H9 (cell line): Measurements from ENCODE around the gene MAPKAP1. TPM values are rescaled to one million over a fixed set of nuclear protein-coding genes. Genes with fewer than 3 reads are reported as not detected.
A peak's percentile ranks its signal among the peaks of the same experiment; 100 is the strongest.

Experiments
- DNase-seq: peaks from one replicate; pipeline ENCODE4 v3.0.0-alpha.2; 2017
- H2AFZ ChIP-seq: one replicate; pipeline ENCODE4 v1.6.1; 2013; ENCODE audit warnings: mild to moderate bottlenecking, low read length, control low read depth, moderate library complexity
- H2AK5ac ChIP-seq: 2 replicates; pipeline ENCODE4 v1.6.1; 2013; ENCODE audit warnings: low read length, control low read depth, mixed read lengths; ENCODE audit not compliant: insufficient read length
- H2BK120ac ChIP-seq: one replicate; pipeline ENCODE4 v1.6.1; 2013; ENCODE audit warnings: low read depth, mild to moderate bottlenecking, low read length, control low read depth, inconsistent platforms; ENCODE audit not compliant: poor library complexity, severe bottlenecking
- H2BK12ac ChIP-seq: 2 replicates; pipeline ENCODE4 v1.6.1; 2013; ENCODE audit warnings: low read length, control low read depth, mixed read lengths, low read depth; ENCODE audit not compliant: insufficient read length
- H2BK15ac ChIP-seq: 2 replicates; pipeline ENCODE4 v1.6.1; 2013; ENCODE audit warnings: low read depth, low read length, control low read depth
- H2BK20ac ChIP-seq: one replicate; pipeline ENCODE4 v1.6.1; 2013; ENCODE audit warnings: low read depth, mild to moderate bottlenecking, low read length, control low read depth, inconsistent platforms; ENCODE audit not compliant: poor library complexity, severe bottlenecking
- H2BK5ac ChIP-seq: 2 replicates; pipeline ENCODE4 v1.6.1; 2013; ENCODE audit warnings: low read length, control low read depth, mixed read lengths; ENCODE audit not compliant: insufficient read length
- H3K14ac ChIP-seq: 2 replicates; pipeline ENCODE4 v1.6.1; 2013; ENCODE audit warnings: low read length, control low read depth; ENCODE audit not compliant: insufficient read depth
- H3K18ac ChIP-seq: 2 replicates; pipeline ENCODE4 v1.6.1; 2013; ENCODE audit warnings: low read depth, mild to moderate bottlenecking, mixed read lengths, low read length, control low read depth; ENCODE audit not compliant: insufficient read length
- H3K23ac ChIP-seq: 2 replicates; pipeline ENCODE4 v1.6.1; 2013; ENCODE audit warnings: low read length, control low read depth, mixed read lengths, low read depth; ENCODE audit not compliant: insufficient read length
- H3K23me2 ChIP-seq: 2 replicates; pipeline ENCODE4 v1.6.1; 2013; ENCODE audit warnings: low read depth, mild to moderate bottlenecking, mixed read lengths, low read length, control low read depth; ENCODE audit not compliant: insufficient read length, poor library complexity, severe bottlenecking
- H3K27ac ChIP-seq: 2 replicates; pipeline ENCODE4 v1.5.1; 2013; ENCODE audit warnings: low read length, control low read depth, mixed read lengths, low read depth; ENCODE audit not compliant: insufficient read length
- H3K27me3 ChIP-seq: 2 replicates; pipeline ENCODE4 v1.6.1; 2013; ENCODE audit warnings: low read length, control low read depth, inconsistent platforms; ENCODE audit not compliant: insufficient read depth
- H3K4ac ChIP-seq: 2 replicates; pipeline ENCODE4 v1.6.1; 2013; ENCODE audit warnings: low read depth, mild to moderate bottlenecking, control low read depth, inconsistent platforms, low read length, moderate library complexity
- H3K4me1 ChIP-seq: 2 replicates; pipeline ENCODE4 v1.6.1; 2013; ENCODE audit warnings: low read length, control low read depth, inconsistent platforms; ENCODE audit not compliant: insufficient read depth
- H3K4me2 ChIP-seq: 2 replicates; pipeline ENCODE4 v1.6.1; 2013; ENCODE audit warnings: low read length, control low read depth, mixed read lengths; ENCODE audit not compliant: insufficient read length, insufficient read depth
- H3K56ac ChIP-seq: 2 replicates; pipeline ENCODE4 v1.6.1; 2013; ENCODE audit warnings: low read depth, mild to moderate bottlenecking, mixed read lengths, low read length, control low read depth; ENCODE audit not compliant: insufficient read length
- H3K79me1 ChIP-seq: 2 replicates; pipeline ENCODE4 v1.6.1; 2013; ENCODE audit warnings: low read depth, mild to moderate bottlenecking, moderate library complexity, low read length, control low read depth, inconsistent platforms; ENCODE audit not compliant: insufficient read depth, poor library complexity, severe bottlenecking
- H3K79me2 ChIP-seq: 2 replicates; pipeline ENCODE4 v1.6.1; 2013; ENCODE audit warnings: low read length, control low read depth, inconsistent platforms; ENCODE audit not compliant: insufficient read depth
- H3K9ac ChIP-seq: 2 replicates; pipeline ENCODE4 v1.6.1; 2013; ENCODE audit warnings: low read length, control low read depth, mixed read lengths; ENCODE audit not compliant: insufficient read length; ENCODE audit errors: extremely low read depth
- H3K9me3 ChIP-seq: one replicate; pipeline ENCODE4 v1.6.1; 2013; ENCODE audit warnings: low read depth, low read length, inconsistent platforms; ENCODE audit not compliant: control insufficient read depth
- H3T11ph ChIP-seq: one replicate; pipeline ENCODE4 v1.6.1; 2013; ENCODE audit warnings: mild to moderate bottlenecking, low read length, control low read depth, inconsistent platforms
- H4K20me1 ChIP-seq: one replicate; pipeline ENCODE4 v1.6.1; 2013; ENCODE audit not compliant: control insufficient read depth, insufficient read length, insufficient read depth
- H4K5ac ChIP-seq: 2 replicates; pipeline ENCODE4 v1.6.1; 2013; ENCODE audit warnings: low read depth, mild to moderate bottlenecking, mixed read lengths, low read length, control low read depth; ENCODE audit not compliant: insufficient read length
- H4K8ac ChIP-seq: replicated peaks from 2 replicates; pipeline ENCODE4 v1.6.1; 2013; ENCODE audit warnings: low read length, control low read depth, mixed read lengths, low read depth; ENCODE audit not compliant: insufficient read length
- H4K91ac ChIP-seq: 2 replicates; pipeline ENCODE4 v1.6.1; 2013; ENCODE audit warnings: low read depth, mild to moderate bottlenecking, moderate library complexity, mixed read lengths, low read length, control low read depth; ENCODE audit not compliant: insufficient read length
- H3K27ac Mint-ChIP-seq, 3 experiments: 2 replicates in 2 of 3; 3 replicates in 1 of 3; pipeline ENCODE4 v1.8.0; 2020 to 2021; ENCODE audit warnings: mixed read lengths in 3 of 3, mild to moderate bottlenecking in 1 of 3, moderate library complexity in 1 of 3
- H3K27me3 Mint-ChIP-seq: 2 replicates; pipeline ENCODE4 v1.8.0; 2021; ENCODE audit warnings: low read depth, mild to moderate bottlenecking, moderate library complexity, mixed read lengths
- H3K36me3 Mint-ChIP-seq, 3 experiments: 2 replicates in 2 of 3; 3 replicates in 1 of 3; pipeline ENCODE4 v1.8.0; 2020 to 2021; ENCODE audit warnings: low read depth in 3 of 3, mixed read lengths in 3 of 3; ENCODE audit not compliant: insufficient read depth in 1 of 3
- H3K4me1 Mint-ChIP-seq, 2 experiments: 2 replicates each; pipeline ENCODE4 v1.8.0; 2020; ENCODE audit warnings: mixed read lengths in 2 of 2
- H3K4me3 Mint-ChIP-seq, 2 experiments: 2 replicates in 1 of 2; 3 replicates in 1 of 2; pipeline ENCODE4 v1.8.0; 2020 to 2021; ENCODE audit warnings: mild to moderate bottlenecking in 2 of 2, mixed read lengths in 2 of 2, moderate library complexity in 1 of 2
- H3K9me3 Mint-ChIP-seq, 2 experiments: 2 replicates in 1 of 2; 3 replicates in 1 of 2; pipeline ENCODE4 v1.8.0; 2020; ENCODE audit warnings: mild to moderate bottlenecking in 2 of 2, mixed read lengths in 2 of 2, moderate library complexity in 1 of 2
- WGBS: extraction: QIAGEN DNeasy Blood & Tissue Kit; methylation state at CpG from one replicate; pipeline ENCODE4 v1.1.7; 2013; ENCODE audit warnings: missing lambda C conversion rate, low lambda C conversion rate, mixed read lengths; ENCODE audit not compliant: insufficient read length; ENCODE audit errors: extremely low coverage; 5-methylcytosine and 5-hydroxymethylcytosine counted together
- total RNA-seq: library from RNA; stranded (reverse); gene quantifications from 2 replicates; pipeline ENCODE4 v1.2.1, GENCODE V29; 2021
- TF ChIP-seq, protein P1 (sequence below): fragments of 200-600 bp; sonication (generic); conservative IDR thresholded peaks from 3 replicates; pipeline ENCODE4 v1.8.0; 2021; ENCODE audit warnings: antibody characterized with exemption, mild to moderate bottlenecking

Gene MAPKAP1
- total RNA-seq, 1 experiment from 2014 or later: 97.0 TPM

DNA sequence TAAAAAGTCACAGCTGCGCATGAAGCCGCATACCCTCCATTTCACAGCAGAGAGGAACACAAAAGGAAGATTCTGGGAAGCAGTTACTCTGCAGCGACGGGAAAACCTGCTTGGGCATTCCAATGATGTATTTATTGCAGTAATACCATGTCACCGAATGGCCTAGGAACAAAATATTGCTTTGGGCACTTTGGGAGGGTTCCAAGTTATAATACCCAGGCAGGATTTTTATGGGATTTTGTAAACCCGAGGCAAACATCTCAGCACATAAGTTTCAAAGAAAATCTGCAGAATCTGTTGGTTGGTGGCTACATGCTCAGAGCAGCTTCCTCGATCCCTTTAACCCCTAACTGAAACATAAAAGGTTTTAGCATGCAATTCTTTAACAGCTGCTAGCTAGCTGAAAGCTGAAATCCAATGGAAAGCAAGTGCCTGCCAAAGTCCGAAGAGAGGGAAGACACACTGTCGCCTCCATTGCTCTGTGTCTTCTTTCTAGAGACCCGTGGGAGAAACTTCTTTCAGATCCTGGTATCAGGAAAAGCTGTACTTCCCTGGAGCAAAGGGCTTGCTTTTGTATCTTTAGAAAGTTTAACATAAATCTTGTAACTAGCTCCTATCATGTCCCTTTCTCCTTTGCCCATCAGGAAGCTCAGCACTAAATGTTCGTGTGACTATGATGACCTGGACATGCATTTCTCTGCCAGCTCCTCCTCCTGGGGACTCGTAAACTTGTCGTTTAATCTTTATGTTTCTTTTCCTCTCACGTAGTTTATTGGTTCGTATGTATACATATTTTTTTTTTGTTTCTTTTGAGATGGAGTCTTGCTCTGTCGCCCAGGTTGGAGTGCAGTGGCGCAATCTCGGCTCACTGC, 195.0 kb downstream of the MAPKAP1 start:
- H3K4me1 ChIP-seq: peaks cover 17% of the 10 kb centered on the region; the same call in 1 of the 2 replicates
- H3K18ac ChIP-seq: no peak overlapping the region
- H3K9me3 ChIP-seq: no peaks in the 10 kb centered on the region
- no peak overlapping the region for H2BK5ac ChIP-seq
- Mint-ChIP-seq H3K27me3 (no peaks in the 10 kb centered on the region), H3K9me3 (no peaks in the 10 kb centered on the region), H3K4me3 (no peak overlapping the region), H3K36me3 (no peaks in the 10 kb centered on the region; a peak in 1 of 7 replicates), H3K27ac (peak overlapping the region; percentile 15 to 83 (median 51); a peak in 3 of 7 replicates), H3K4me1 (peaks cover 46 to 48% of the 10 kb centered on the region in 2 experiments)
- H3K56ac ChIP-seq: no peak overlapping the region
- H3K79me2 ChIP-seq: no peaks in the 10 kb centered on the region
- no peak overlapping the region for H2BK20ac ChIP-seq
- H3K23ac ChIP-seq: no peak overlapping the region
- no peak overlapping the region for H3K4ac ChIP-seq
- H3K9ac ChIP-seq: no peak overlapping the region
- H3T11ph ChIP-seq: no peak overlapping the region
- no peak overlapping the region for H2BK15ac ChIP-seq
- H2AFZ ChIP-seq: no peak overlapping the region
- no peak overlapping the region for H3K14ac ChIP-seq
- H2BK12ac ChIP-seq: no peak overlapping the region
- no peak overlapping the region for H4K8ac ChIP-seq
- H2AK5ac ChIP-seq: no peak overlapping the region
- H3K27ac ChIP-seq: no peak overlapping the region
- H4K5ac ChIP-seq: no peak overlapping the region
- no peaks in the 10 kb centered on the region for H3K23me2 ChIP-seq
- no peak overlapping the region for H2BK120ac ChIP-seq
- no peaks in the 10 kb centered on the region for H4K20me1 ChIP-seq
- no peak overlapping the region for H4K91ac ChIP-seq
- H3K27me3 ChIP-seq: no peaks in the 10 kb centered on the region
- WGBS: no CpG with 5 or more reads among the region's 18 CpGs
- H3K79me1 ChIP-seq: no peaks in the 10 kb centered on the region
- TF ChIP-seq, protein P1, sequence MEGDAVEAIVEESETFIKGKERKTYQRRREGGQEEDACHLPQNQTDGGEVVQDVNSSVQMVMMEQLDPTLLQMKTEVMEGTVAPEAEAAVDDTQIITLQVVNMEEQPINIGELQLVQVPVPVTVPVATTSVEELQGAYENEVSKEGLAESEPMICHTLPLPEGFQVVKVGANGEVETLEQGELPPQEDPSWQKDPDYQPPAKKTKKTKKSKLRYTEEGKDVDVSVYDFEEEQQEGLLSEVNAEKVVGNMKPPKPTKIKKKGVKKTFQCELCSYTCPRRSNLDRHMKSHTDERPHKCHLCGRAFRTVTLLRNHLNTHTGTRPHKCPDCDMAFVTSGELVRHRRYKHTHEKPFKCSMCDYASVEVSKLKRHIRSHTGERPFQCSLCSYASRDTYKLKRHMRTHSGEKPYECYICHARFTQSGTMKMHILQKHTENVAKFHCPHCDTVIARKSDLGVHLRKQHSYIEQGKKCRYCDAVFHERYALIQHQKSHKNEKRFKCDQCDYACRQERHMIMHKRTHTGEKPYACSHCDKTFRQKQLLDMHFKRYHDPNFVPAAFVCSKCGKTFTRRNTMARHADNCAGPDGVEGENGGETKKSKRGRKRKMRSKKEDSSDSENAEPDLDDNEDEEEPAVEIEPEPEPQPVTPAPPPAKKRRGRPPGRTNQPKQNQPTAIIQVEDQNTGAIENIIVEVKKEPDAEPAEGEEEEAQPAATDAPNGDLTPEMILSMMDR: no peak
- DNase-seq: no peak
- H3K4me2 ChIP-seq: no peak overlapping the region
